OCI-LY7 (cell line): ENCODE results near the gene SYT7. TPM values are rescaled to one million over a fixed set of nuclear protein-coding genes. Genes with fewer than 3 reads are reported as not detected.

Source experiments
- BruUV-seq: library from RNA; stranded (reverse); fragments of 400-500 nt; replicated peaks from 2 replicates; lab custom pipeline; 2021; lab: Mats Ljungman, UMichigan
- CTCF ChIA-PET: fragments of 300-600 bp; sonication (Branson Sonifier 250); formaldehyde crosslinking; loops from one replicate; lab custom pipeline; 2022; ENCODE audit warnings: antibody characterized with exemption; ENCODE audit not compliant: unreplicated experiment; lab: Charles Lee
- POLR2A ChIA-PET: fragments of 300-600 bp; sonication (Branson Sonifier 250); formaldehyde crosslinking; loops from one replicate; lab custom pipeline; 2022; ENCODE audit warnings: antibody characterized with exemption; lab: Charles Lee
- DNase-seq: peaks from one replicate; pipeline ENCODE4 v3.0.0-alpha.2; 2015; ENCODE audit warnings: low spot score
- H2AFZ ChIP-seq: fragments of 200-600 bp; sonication (generic), shearing (Covaris generic); 2 replicates; pipeline ENCODE4 v1.6.1; 2014; ENCODE audit warnings: mild to moderate bottlenecking, antibody characterized with exemption, low read length, moderate library complexity
- H3K27ac ChIP-seq: fragments of 200-600 bp; sonication (generic); 2 replicates; pipeline ENCODE4 v1.5.1; 2014; ENCODE audit warnings: mixed run types, low read depth, mild to moderate bottlenecking, moderate library complexity, low read length, inconsistent platforms; ENCODE audit not compliant: poor library complexity, severe bottlenecking
- H3K36me3 ChIP-seq: fragments of 200-600 bp; sonication (generic); 2 replicates; pipeline ENCODE4 v1.6.1; 2014; ENCODE audit warnings: mild to moderate bottlenecking, antibody characterized with exemption, low read length, moderate library complexity, mixed read lengths; ENCODE audit not compliant: insufficient read depth
- H3K4me1 ChIP-seq: fragments of 200-600 bp; sonication (generic); 2 replicates; pipeline ENCODE4 v1.5.1; 2014; ENCODE audit warnings: mild to moderate bottlenecking, low read length; ENCODE audit not compliant: insufficient read depth, poor library complexity, severe bottlenecking
- H3K4me2 ChIP-seq: fragments of 200-600 bp; sonication (generic); 2 replicates; pipeline ENCODE4 v1.6.1; 2014; ENCODE audit warnings: mild to moderate bottlenecking, low read length
- H3K4me3 ChIP-seq: fragments of 200-600 bp; sonication (generic); 2 replicates; pipeline ENCODE4 v1.5.1; 2014; ENCODE audit warnings: mild to moderate bottlenecking, low read depth, low read length; ENCODE audit not compliant: poor library complexity, severe bottlenecking
- H3K79me2 ChIP-seq: fragments of 200-600 bp; sonication (generic); 2 replicates; pipeline ENCODE4 v1.6.1; 2016; ENCODE audit warnings: low read depth, mild to moderate bottlenecking, low read length, moderate library complexity, mixed read lengths; ENCODE audit not compliant: insufficient read depth
- H3K9me2 ChIP-seq: fragments of 200-600 bp; sonication (generic); 2 replicates; pipeline ENCODE4 v1.6.1; 2016; ENCODE audit warnings: mild to moderate bottlenecking, low read length, mixed read lengths; ENCODE audit not compliant: insufficient read depth
- H3K9me3 ChIP-seq: fragments of 200-600 bp; sonication (generic); 2 replicates; pipeline ENCODE4 v1.6.1; 2014; ENCODE audit warnings: mild to moderate bottlenecking, mixed run types, low read length, mixed read lengths
- H4K20me1 ChIP-seq: fragments of 200-600 bp; sonication (generic); 2 replicates; pipeline ENCODE4 v1.6.1; 2014; ENCODE audit warnings: mild to moderate bottlenecking, antibody characterized with exemption, low read length, moderate library complexity, mixed read lengths; ENCODE audit not compliant: insufficient read depth
- CTCF ChIP-seq: fragments of 200-600 bp; sonication (generic); conservative IDR thresholded peaks from 2 replicates; pipeline ENCODE4 v1.5.1; 2014; ENCODE audit warnings: mild to moderate bottlenecking, antibody characterized with exemption, low read length, moderate library complexity, mixed read lengths
- EZH2phosphoT487 ChIP-seq: fragments of 200-600 bp; sonication (generic); IDR thresholded peaks from 2 replicates; pipeline ENCODE4 v1.6.1; 2018; ENCODE audit warnings: low read depth, borderline replicate concordance, mild to moderate bottlenecking, mixed run types, antibody characterized with exemption, low read length, moderate library complexity, mixed read lengths
- intact Hi-C: fragments of 100-400 bp; cut with micrococcal nuclease; formaldehyde crosslinking; loops from one replicate; pipeline ENCODE4 v1.10.0; 2022; ENCODE audit not compliant: unreplicated experiment
- total RNA-seq, 2 experiments: library from RNA; depleted of rRNA in 1 of 2; stranded (reverse); fragments of >200 nt in 1 of 2; shearing (Covaris generic) in 1 of 2; gene quantifications; 2 replicates each; pipeline ENCODE4 v1.2.3, GENCODE V29; 2014 to 2022

The SYT7 gene
- total RNA-seq, 2 experiments from 2014 or later, result not detected

DNA sequence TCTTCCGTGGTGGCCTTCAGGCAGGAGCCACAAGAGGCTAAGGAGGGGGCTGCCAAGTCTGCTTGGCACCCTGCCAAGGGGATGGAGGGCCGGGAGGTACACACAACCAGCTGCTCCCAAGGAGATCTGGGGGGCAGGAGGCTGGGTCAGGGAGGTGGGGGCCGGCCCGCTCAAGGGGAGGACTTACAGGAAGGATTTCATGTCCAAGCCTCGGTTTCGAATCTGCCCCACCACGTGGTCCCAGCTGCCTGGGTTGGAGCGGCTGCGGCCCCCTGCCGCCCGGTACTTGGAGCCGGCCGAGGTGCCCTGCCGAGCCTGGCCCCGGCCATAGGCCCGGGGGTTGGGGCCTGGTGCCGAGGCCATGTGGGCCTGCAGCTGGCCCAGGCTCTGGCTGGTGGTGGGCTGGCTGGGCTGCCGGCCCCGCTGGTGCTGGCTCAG, 38.8 kb downstream of the SYT7 start:
- Histone ChIP-seq H2AFZ (no peak overlapping the region), H3K9me3 (no peaks in the 10 kb centered on the region), H3K4me1 (peaks cover 7% of the 10 kb centered on the region), H3K4me3 (no peak overlapping the region), H3K36me3 (no peaks in the 10 kb centered on the region), H3K79me2 (no peaks in the 10 kb centered on the region), H3K27ac (no peak overlapping the region), H3K4me2 (no peak overlapping the region), H3K9me2 (no peaks in the 10 kb centered on the region), H4K20me1 (no peaks in the 10 kb centered on the region)
- no peak for TF ChIP-seq EZH2phosphoT487
- TF ChIP-seq CTCF, result no peak
- no TSS peak for BruUV-seq
- no peak for DNase-seq
- POLR2A ChIA-PET, result no interaction called here
- CTCF ChIA-PET, result no interaction called here
- intact Hi-C loops, result no loop called here

DNA sequence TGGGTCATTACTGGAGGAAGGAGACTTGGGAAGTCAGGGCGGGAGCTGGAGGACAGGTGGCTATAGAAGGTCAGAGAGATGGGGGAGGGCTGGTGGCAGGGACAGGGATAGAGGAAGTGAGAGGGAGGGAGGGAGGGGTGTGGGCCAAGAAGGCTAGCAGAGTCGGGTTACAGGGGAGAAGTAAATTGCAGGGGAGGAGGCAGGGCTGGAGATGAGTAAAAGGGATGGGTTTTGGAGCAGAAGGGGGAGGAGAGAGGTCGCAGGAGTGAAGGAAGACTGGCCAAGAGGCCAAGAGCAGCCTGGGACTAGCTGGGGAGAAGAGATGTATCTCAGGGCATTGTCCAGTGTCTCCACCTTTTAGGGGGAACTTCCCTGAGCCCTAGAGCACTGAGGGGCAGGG, 39.3 kb downstream of the SYT7 start:
- CTCF ChIA-PET, result no interaction called here
- Histone ChIP-seq H3K9me3 (no peaks in the 10 kb centered on the region), H3K9me2 (no peaks in the 10 kb centered on the region), H3K79me2 (no peaks in the 10 kb centered on the region), H3K4me3 (no peak overlapping the region), H2AFZ (no peak overlapping the region), H3K36me3 (no peaks in the 10 kb centered on the region), H3K27ac (no peak overlapping the region), H4K20me1 (no peaks in the 10 kb centered on the region), H3K4me1 (peaks cover 7% of the 10 kb centered on the region), H3K4me2 (no peak overlapping the region)
- intact Hi-C loops, result no loop called here
- POLR2A ChIA-PET, result no interaction called here
- DNase-seq, result peak; percentile 9
- no TSS peak for BruUV-seq
- TF ChIP-seq CTCF, result no peak
- no peak for TF ChIP-seq EZH2phosphoT487

DNA sequence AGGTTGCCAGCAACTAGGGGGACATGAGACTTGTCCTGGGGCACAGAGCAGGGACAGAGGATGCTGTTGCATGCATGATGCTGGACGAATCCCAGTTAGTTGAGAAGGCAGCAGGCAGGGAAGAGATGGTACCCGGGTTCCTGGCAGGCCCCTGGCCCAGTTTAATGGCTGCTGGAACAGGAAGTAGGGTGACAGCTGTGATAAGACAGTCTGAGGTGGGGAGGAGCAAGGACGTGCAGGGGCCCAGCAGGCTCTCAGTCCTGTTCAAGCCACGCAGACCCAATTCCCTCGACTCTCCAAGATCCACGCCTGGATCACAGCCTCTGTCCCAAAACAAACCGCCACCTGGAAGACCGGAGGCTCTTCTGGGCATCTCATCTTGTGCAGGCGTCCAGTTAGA, 40.3 kb downstream of the SYT7 start:
- Histone ChIP-seq H3K9me3 (no peaks in the 10 kb centered on the region), H3K4me1 (peaks cover 7% of the 10 kb centered on the region), H3K4me2 (no peak overlapping the region), H4K20me1 (no peaks in the 10 kb centered on the region), H3K79me2 (no peaks in the 10 kb centered on the region), H3K27ac (no peak overlapping the region), H2AFZ (no peak overlapping the region), H3K4me3 (no peak overlapping the region), H3K36me3 (no peaks in the 10 kb centered on the region), H3K9me2 (no peaks in the 10 kb centered on the region)
- TF ChIP-seq EZH2phosphoT487, result no peak
- no TSS peak for BruUV-seq
- ChIA-PET POLR2A (no interaction called here), CTCF (no interaction called here)
- DNase-seq, result no peak
- intact Hi-C loops, result no loop called here
